ENCODE data around the gene PIPOX. TPM values are rescaled to one million over a fixed set of nuclear protein-coding genes. Genes with fewer than 3 reads are reported as not detected.

PIPOX gene
- total RNA-seq, 2 donors from 2014 or later, result 3.1 TPM; not detected in 1

- intact Hi-C loops (cut with DNase I), result no loop called here
- Histone ChIP-seq H3K27ac (no peak overlapping the region), H3K27me3 (no peaks in the 10 kb centered on the region), H3K4me3 (no peak overlapping the region), H3K9me3 (no peaks in the 10 kb centered on the region), H3K4me1 (no peaks in the 10 kb centered on the region), H3K36me3 (replicated peaks in 1 of 2; ENCODE audit: insufficient read depth in 1 of 2, low read depth in 2 of 2) (no peaks in the 10 kb centered on the region)
- ATAC-seq (peak; percentile 41), DNase-seq (no peak)
- WGBS, 2 donors, result 68 to 71% methylated on average over 19 of the region's 19 CpGs
- TF ChIP-seq POLR2A (IDR thresholded peaks at IDR 0.05) (no peak), CTCF (IDR thresholded peaks at IDR 0.05) (no peak)
These were observed 26.6 kb downstream of the PIPOX start for GRCh38 chr17:29069526-29070041.

- Histone ChIP-seq H3K4me1 (no peaks in the 10 kb centered on the region), H3K9me3 (no peaks in the 10 kb centered on the region), H3K27ac (no peak overlapping the region), H3K36me3 (replicated peaks in 1 of 2; ENCODE audit: insufficient read depth in 1 of 2, low read depth in 2 of 2) (no peaks in the 10 kb centered on the region), H3K27me3 (no peaks in the 10 kb centered on the region), H3K4me3 (no peak overlapping the region)
- TF ChIP-seq CTCF (IDR thresholded peaks at IDR 0.05) (no peak), POLR2A (IDR thresholded peaks at IDR 0.05) (no peak)
- WGBS, 2 donors, result 82 to 83% methylated on average over 10 of the region's 10 CpGs
- ATAC-seq (no peak), DNase-seq (no peak)
- intact Hi-C loops (cut with DNase I), result no loop called here
These were observed 27.4 kb downstream of the PIPOX start for GRCh38 chr17:29070308-29070707.

GRCh38 chr17:29070781-29071180, 27.8 kb downstream of the PIPOX start:
- WGBS, 2 donors, result 79 to 86% methylated on average over 9 of the region's 9 CpGs
- no peak overlapping the region for H3K4me3 ChIP-seq

GRCh38 chr17:29071303-29071702, 28.4 kb downstream of the PIPOX start:
- Histone ChIP-seq H3K27ac (no peak overlapping the region), H3K27me3 (no peaks in the 10 kb centered on the region), H3K9me3 (no peaks in the 10 kb centered on the region), H3K4me1 (no peaks in the 10 kb centered on the region), H3K4me3 (no peak overlapping the region), H3K36me3 (replicated peaks in 1 of 2; ENCODE audit: insufficient read depth in 1 of 2, low read depth in 2 of 2) (no peaks in the 10 kb centered on the region)
- WGBS, 2 donors, result 95% methylated on average over 1 of the region's 1 CpG
- intact Hi-C loops (cut with DNase I), result no loop called here
- no peak for DNase-seq
- TF ChIP-seq POLR2A (IDR thresholded peaks at IDR 0.05), result no peak
- TF ChIP-seq CTCF (IDR thresholded peaks at IDR 0.05), result no peak
- no peak for ATAC-seq

More at GRCh38 chr17:29070781-29071180, 27.8 kb downstream of the PIPOX start:
- intact Hi-C loops (cut with DNase I), result no loop called here
- DNase-seq (no peak), ATAC-seq (no peak)
- Histone ChIP-seq H3K27me3 (no peaks in the 10 kb centered on the region), H3K27ac (no peak overlapping the region), H3K9me3 (no peaks in the 10 kb centered on the region), H3K4me1 (no peaks in the 10 kb centered on the region), H3K36me3 (replicated peaks in 1 of 2; ENCODE audit: insufficient read depth in 1 of 2, low read depth in 2 of 2) (no peaks in the 10 kb centered on the region)
- no peak for TF ChIP-seq CTCF (IDR thresholded peaks at IDR 0.05)
- no peak for TF ChIP-seq POLR2A (IDR thresholded peaks at IDR 0.05)

- no peaks in the 10 kb centered on the region for H3K36me3 ChIP-seq (replicated peaks in 1 of 2; ENCODE audit: insufficient read depth in 1 of 2, low read depth in 2 of 2)
- DNase-seq (no peak), ATAC-seq (no peak)
- H3K27ac ChIP-seq, result no peak overlapping the region
- no peaks in the 10 kb centered on the region for H3K27me3 ChIP-seq
- intact Hi-C loops (cut with DNase I), result no loop called here
- WGBS, 2 donors, result 81 to 95% methylated on average over 2 of the region's 2 CpGs
- no peaks in the 10 kb centered on the region for H3K9me3 ChIP-seq
- H3K4me1 ChIP-seq, result no peaks in the 10 kb centered on the region
- TF ChIP-seq POLR2A (IDR thresholded peaks at IDR 0.05) (no peak), CTCF (IDR thresholded peaks at IDR 0.05) (no peak)
- no peak overlapping the region for H3K4me3 ChIP-seq
These were observed 30.1 kb downstream of the PIPOX start for GRCh38 chr17:29073045-29073444.
